Mammary epithelial cell (primary cell): Measurements from ENCODE around the gene IFNA16.

Experiments used
- CTCF ChIP-seq, 2 donors: IDR thresholded peaks in 1 of 2; conservative IDR thresholded peaks in 1 of 2; 2 replicates each; pipeline ENCODE4 v1.5.1; 2011 to 2012; ENCODE audit warnings: inconsistent platforms in 2 of 2, low read length in 2 of 2, mild to moderate bottlenecking in 2 of 2, control low read depth in 1 of 2, low read depth in 1 of 2; ENCODE audit not compliant: insufficient read depth in 1 of 2; ENCODE audit errors: extremely low read depth in 1 of 2
- EZH2 ChIP-seq: IDR thresholded peaks from 2 replicates; pipeline ENCODE4 v1.6.1; 2012; ENCODE audit warnings: low read length, inconsistent platforms, borderline replicate concordance

GRCh38 chr9:21244836-21245235, 27.7 kb upstream of the IFNA16 start:
- no peak for TF ChIP-seq CTCF (conservative IDR thresholded peaks at IDR 0.05 in 1 of 2, IDR thresholded peaks at IDR 0.05 in 1 of 2; ENCODE audit: extremely low read depth in 1 of 2, insufficient read depth in 1 of 2, low read depth in 1 of 2, low read length in 2 of 2)
- no peak for TF ChIP-seq EZH2
